Sciatic nerve (tissue), 2 donors: ENCODE results near the gene SYT7. TPM values are rescaled to one million over a fixed set of nuclear protein-coding genes. Genes with fewer than 3 reads are reported as not detected.
"Not testable (repeated sequence)": the region's sequence is repeated elsewhere in the genome, so short reads cannot be mapped to it uniquely, and the experiment has no call there.

ENCODE experiments used
- ATAC-seq: fragments of 200-7000 bp; cut with Tn5 transposase; one replicate; pipeline ENCODE4 v1.9.1; 2020; ENCODE audit warnings: mild to moderate bottlenecking, moderate library complexity
- DNase-seq: peaks from one replicate; pipeline ENCODE4 v3.0.0-alpha.2; 2020; ENCODE audit warnings: low spot score
- intact Hi-C: fragments of 100-400 bp; cut with DNase I; formaldehyde crosslinking; loops from one replicate; pipeline ENCODE4 v1.14.2; 2022
- microRNA-seq: library from miRNA; unstranded; fragments of <30 nt; microRNA quantifications from one replicate; pipeline ENCODE4 v1.2.0, GENCODE V29; 2020
- total RNA-seq: library from RNA; stranded (reverse); fragmentation: NEBNext Ultra II Directional; extraction: Animal tissue kit (Norgen Biotek cat#: 25700); gene quantifications from one replicate; pipeline ENCODE4 v1.2.1, GENCODE V29; 2021
- donor health status: DM: no; HTN: no; CAD: no.
- donor health status: DM: no; HTN: no; CAD: no.

SYT7 gene
- total RNA-seq, 1 donor from 2014 or later, result 3.7 TPM

DNA sequence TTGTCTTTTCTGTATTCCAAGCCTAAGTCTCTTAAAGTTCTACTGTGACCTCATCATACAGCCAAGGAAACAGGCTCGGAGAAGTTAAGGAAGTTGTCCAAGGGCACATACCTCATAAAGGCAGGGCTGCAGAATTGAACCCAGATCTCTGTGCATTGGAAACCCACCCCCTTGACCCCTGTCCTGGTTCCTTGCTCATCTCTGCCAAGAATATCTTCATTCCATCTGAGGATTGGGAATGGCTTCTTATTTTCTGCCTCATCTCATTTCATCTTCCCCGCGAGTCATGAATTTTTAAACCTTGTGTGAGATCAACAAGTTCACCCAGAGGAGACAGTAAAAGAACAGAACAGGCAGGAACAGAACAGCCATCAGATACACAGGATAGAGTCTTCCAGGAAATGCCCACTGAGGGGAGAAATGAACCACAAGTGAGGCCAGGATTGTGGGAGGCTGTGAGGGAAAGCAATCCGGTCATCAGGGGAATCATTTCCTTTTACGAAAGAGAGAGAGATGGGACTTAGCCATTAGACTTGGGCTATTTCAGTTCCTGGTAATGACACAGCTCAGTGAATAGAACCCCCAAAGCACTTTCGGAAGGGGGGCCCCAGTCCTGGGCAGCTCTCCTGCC, 106.7 kb downstream of the SYT7 start:
- DNase-seq (no peak), ATAC-seq (peak; percentile 77)
- intact Hi-C loops, result loop anchor here (10.0 kb wide), 1 partner anchor 161 kb away; no protein-coding TSS in a partner anchor

DNA sequence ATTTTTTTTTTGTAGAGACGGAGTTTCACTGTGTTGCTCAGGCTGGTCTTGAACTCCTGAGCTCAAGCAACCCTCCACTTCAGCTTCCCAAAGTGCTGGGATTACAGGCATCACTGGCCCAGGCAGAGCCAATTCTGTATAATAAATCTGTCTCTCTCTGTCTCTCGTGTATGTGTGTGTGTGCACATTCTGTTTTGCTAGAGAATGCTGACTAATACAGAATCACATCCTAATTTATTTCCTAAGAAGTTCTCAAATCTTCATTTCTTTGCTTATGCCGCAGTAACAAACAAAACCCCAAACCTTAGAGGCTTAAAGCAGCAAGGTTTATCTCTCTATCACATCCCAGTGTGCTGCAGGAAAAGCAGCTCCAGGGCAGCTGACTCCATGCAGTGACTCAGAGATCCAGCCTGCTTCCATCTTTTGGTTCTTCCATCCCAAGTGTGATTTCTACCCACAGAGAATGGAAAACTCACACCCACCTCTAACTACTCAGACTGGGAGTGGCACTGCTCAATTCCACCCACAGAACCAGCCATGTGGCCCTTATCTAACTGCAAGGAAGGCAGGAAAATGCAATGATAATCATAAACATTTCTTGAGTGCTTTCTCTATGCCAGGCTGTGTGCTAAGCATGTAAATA, 107.4 kb downstream of the SYT7 start:
- intact Hi-C loops, result loop anchor here (10.0 kb wide), 1 partner anchor 161 kb away; no protein-coding TSS in a partner anchor
- DNase-seq (no peak), ATAC-seq (peak; percentile 6)

GRCh38 chr11:61472868-61473267, 108.0 kb downstream of the SYT7 start:
- ATAC-seq (peak; percentile 69), DNase-seq (no peak)
- intact Hi-C loops, result loop anchor here (10.0 kb wide), 1 partner anchor 162 kb away; no protein-coding TSS in a partner anchor

DNA sequence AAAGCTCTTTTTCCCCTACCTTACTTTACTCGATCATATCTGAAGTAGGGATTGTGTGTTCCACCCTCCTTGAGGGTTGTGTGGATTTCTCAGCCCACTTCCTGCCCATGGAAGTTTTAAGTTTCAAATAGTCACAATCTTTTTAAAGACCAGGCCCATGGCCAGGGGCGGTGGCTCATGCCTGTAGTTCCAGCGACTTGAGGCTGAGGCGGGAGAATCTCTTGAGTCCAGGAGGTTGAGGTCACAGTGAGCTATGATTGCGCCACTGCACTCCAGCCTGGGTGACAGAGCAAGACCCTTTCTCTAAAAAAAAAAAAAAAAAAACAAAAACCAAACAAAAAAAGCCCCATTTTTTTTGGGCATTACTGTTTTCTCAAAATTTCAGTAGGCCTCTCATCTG, 108.6 kb downstream of the SYT7 start:
- DNase-seq, result peak; percentile 71
- peak; percentile 67 for ATAC-seq
- intact Hi-C loops, result loop anchor here (10.0 kb wide), 1 partner anchor 163 kb away; no protein-coding TSS in a partner anchor

DNA sequence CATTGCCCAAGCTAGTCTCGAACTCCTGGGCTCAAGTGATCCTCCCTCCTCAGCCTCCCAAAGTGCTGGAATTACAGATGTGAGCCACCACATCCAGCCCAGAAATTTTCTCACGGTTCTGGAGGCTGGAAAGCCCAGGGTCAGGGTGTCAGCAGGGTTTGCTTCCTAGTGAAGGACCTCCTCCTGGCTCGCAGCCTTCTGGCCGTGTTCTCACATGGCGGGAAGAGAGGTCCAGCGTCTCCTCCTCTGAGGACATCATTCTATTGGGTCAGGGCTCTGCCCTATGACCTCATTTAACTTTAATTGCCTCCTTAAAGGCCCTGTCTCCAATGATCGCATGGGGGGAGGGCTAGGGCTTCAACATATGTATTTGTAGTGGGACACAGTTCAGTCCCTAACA, 112.9 kb downstream of the SYT7 start:
- ATAC-seq, result no peak
- intact Hi-C loops, result no loop called here
- DNase-seq, result no peak

DNA sequence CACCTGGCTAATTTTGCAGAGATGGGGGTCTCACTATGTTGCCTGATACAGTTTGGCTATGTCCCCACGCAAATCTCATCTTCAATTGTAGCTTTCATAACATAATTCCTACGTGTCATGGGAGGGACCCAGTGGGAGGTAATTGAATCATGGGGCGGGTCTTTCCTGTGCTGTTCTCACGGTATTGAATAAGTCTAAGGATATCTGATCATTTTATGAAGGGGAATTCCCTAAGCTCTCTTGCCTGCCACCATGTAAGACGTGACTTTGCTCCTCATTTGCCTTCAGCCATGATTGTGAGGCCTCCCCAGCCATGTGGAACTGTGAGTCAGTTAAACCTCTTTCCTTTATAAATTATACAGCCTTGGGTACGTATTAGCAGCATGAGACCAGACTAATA, 113.3 kb downstream of the SYT7 start:
- intact Hi-C loops, DNase-seq, ATAC-seq: not testable (repeated sequence)

Small RNA genes within 50 kb of the gene (microRNA-seq; reads per million reads assigned to microRNA genes)
- gene MIR4488, result not detected

Other genes starting within 250 kb of the SYT7 start
- gene DDB1, start 248.0 kb downstream of the SYT7 start, total RNA-seq, result 161 TPM
- 32.6 TPM for gene TKFC, start 247.8 kb downstream of the SYT7 start, total RNA-seq
- gene CYB561A3, start 219.2 kb downstream of the SYT7 start, total RNA-seq, result 37.8 TPM
- 38.2 TPM for gene TMEM138, start 218.7 kb downstream of the SYT7 start, total RNA-seq
- gene TMEM216, start 188.5 kb downstream of the SYT7 start, total RNA-seq, result 8.9 TPM
- 79.2 TPM for gene CPSF7, start 151.1 kb downstream of the SYT7 start, total RNA-seq
- gene SDHAF2, start 151.0 kb downstream of the SYT7 start, total RNA-seq, result 24.9 TPM
- gene LRRC10B, start 72.3 kb downstream of the SYT7 start, total RNA-seq, result 0.98 TPM
- gene DAGLA, start 99.3 kb upstream of the SYT7 start, total RNA-seq, result 4.8 TPM
- gene MYRF, start 171.6 kb upstream of the SYT7 start, total RNA-seq, result 10.4 TPM
- gene TMEM258, start 211.5 kb upstream of the SYT7 start, total RNA-seq, result 96.6 TPM
- 3.7 TPM for gene FEN1, start 211.8 kb upstream of the SYT7 start, total RNA-seq
- gene FADS1, start 235.9 kb upstream of the SYT7 start, total RNA-seq, result 99.3 TPM
- 140 TPM for gene FADS2, start 247.2 kb upstream of the SYT7 start, total RNA-seq